Right lobe of liver (tissue), 4 donors: ENCODE measurements around the gene SZRD1.

ENCODE experiments used
- CTCF ChIP-seq, 4 donors: fragments of 200-600 bp in 3 of 4; fragments of 450-650 bp in 1 of 4; IDR thresholded peaks; one replicate each; pipeline versions ENCODE4 v1.5.1 to v1.8.0; 2016 to 2022; ENCODE audit warnings: antibody characterized with exemption in 4 of 4, mild to moderate bottlenecking in 2 of 4
- POLR2A ChIP-seq: fragments of 450-650 bp; IDR thresholded peaks from one replicate; pipeline ENCODE4 v1.6.1; 2017; ENCODE audit warnings: antibody characterized with exemption, mild to moderate bottlenecking
- donor health status: DM: no; HTN: no; CAD: no.
- donor health status: DM: no; HTN: no; CAD: no.
- donor health status: DM: no; HTN: yes; CAD: no.

GRCh38 chr1:16352842-16353535 lies 14.1 kb upstream of the SZRD1 start:
- TF ChIP-seq CTCF (IDR thresholded peaks at IDR 0.05) (no peak), POLR2A (no peak)
